OCI-LY3 (cell line): ENCODE measurements around the gene ANKS1B.

Experiments
- H2AFZ ChIP-seq: fragments of 200-600, 300-600 bp; shearing (Covaris generic); 2 replicates; pipeline ENCODE4 v1.6.0; 2014; ENCODE audit warnings: antibody characterized with exemption, low read depth, low read length
- H3K27ac ChIP-seq: fragments of 200-600, 300-600 bp; sonication (generic); 2 replicates; pipeline ENCODE4 v1.5.1; 2014; ENCODE audit warnings: mild to moderate bottlenecking, low read length, moderate library complexity, mixed read lengths
- H3K27me3 ChIP-seq: fragments of 200-600, 300-600 bp; sonication (generic); 2 replicates; pipeline ENCODE4 v1.6.1; 2014; ENCODE audit warnings: low read depth, low read length, mixed read lengths
- H3K36me3 ChIP-seq: fragments of 200-600, 300-600 bp; sonication (generic); replicated peaks from 2 replicates; pipeline ENCODE3; 2014; ENCODE audit warnings: low read depth, low read length, mixed read lengths
- H3K4me1 ChIP-seq: fragments of 300-600, 200-600 bp; sonication (generic); 2 replicates; pipeline ENCODE4 v1.6.1; 2014; ENCODE audit warnings: low read length, mixed read lengths
- H3K4me2 ChIP-seq: fragments of 200-600, 300-600 bp; sonication (generic); 2 replicates; pipeline ENCODE4 v1.6.1; 2014; ENCODE audit warnings: low read length, mixed read lengths
- H3K4me3 ChIP-seq: fragments of 300-600, 200-600 bp; sonication (generic); 2 replicates; pipeline ENCODE4 v1.5.1; 2014; ENCODE audit warnings: antibody characterized with exemption, mild to moderate bottlenecking, low read length, moderate library complexity
- H3K79me2 ChIP-seq: fragments of 300-600, 200-600 bp; shearing (Covaris generic); 2 replicates; pipeline ENCODE4 v1.6.1; 2014; ENCODE audit warnings: mild to moderate bottlenecking, low read length, mixed read lengths
- H3K9ac ChIP-seq: fragments of 300-600, 200-600 bp; shearing (Covaris generic); 2 replicates; pipeline ENCODE4 v1.6.0; 2014; ENCODE audit warnings: mild to moderate bottlenecking, low read length, moderate library complexity
- H3K9me3 ChIP-seq: fragments of 200-600, 300-600 bp; shearing (Covaris generic); 2 replicates; pipeline ENCODE4 v1.6.1; 2014; ENCODE audit warnings: low read length, mixed read lengths; ENCODE audit not compliant: insufficient read depth
- H4K20me1 ChIP-seq: fragments of 200-600, 300-600 bp; sonication (generic); 2 replicates; pipeline ENCODE4 v1.6.1; 2016; ENCODE audit warnings: low read length, mixed read lengths; ENCODE audit not compliant: insufficient read depth
- CTCF ChIP-seq: fragments of 200-600, 300-600 bp; sonication (generic); IDR thresholded peaks from 2 replicates; pipeline ENCODE4 v1.5.1; 2014; ENCODE audit warnings: antibody characterized with exemption, low read length, low read depth
- EZH2phosphoT487 ChIP-seq: fragments of 200-600 bp; shearing (Covaris generic); IDR thresholded peaks from 2 replicates; pipeline ENCODE4 v1.6.1; 2018; ENCODE audit warnings: antibody characterized with exemption, mixed run types, low read depth

The ANKS1B gene

GRCh38 chr12:99427104-99427503 is 557.6 kb downstream of the ANKS1B start:
- TF ChIP-seq EZH2phosphoT487 (no peak), CTCF (no peak)
- Histone ChIP-seq H3K4me2 (peak overlapping the region; percentile 45), H3K9ac (no peak overlapping the region), H3K36me3 (no peaks in the 10 kb centered on the region), H4K20me1 (no peaks in the 10 kb centered on the region), H3K4me3 (no peak overlapping the region), H2AFZ (peak overlapping the region; percentile 62), H3K9me3 (no peaks in the 10 kb centered on the region), H3K27ac (no peak overlapping the region), H3K27me3 (no peaks in the 10 kb centered on the region), H3K4me1 (peaks cover 37% of the 10 kb centered on the region), H3K79me2 (no peaks in the 10 kb centered on the region)

GRCh38 chr12:99418379-99418778 is 566.4 kb downstream of the ANKS1B start:
- Histone ChIP-seq H3K4me1 (peaks cover 23% of the 10 kb centered on the region), H3K27me3 (no peaks in the 10 kb centered on the region), H3K79me2 (no peaks in the 10 kb centered on the region), H2AFZ (no peak overlapping the region), H3K4me3 (no peak overlapping the region), H4K20me1 (no peaks in the 10 kb centered on the region), H3K4me2 (no peak overlapping the region), H3K27ac (no peak overlapping the region), H3K9ac (no peak overlapping the region), H3K9me3 (peaks cover 8% of the 10 kb centered on the region; the same call in 1 of the 2 replicates), H3K36me3 (peaks cover 4% of the 10 kb centered on the region)
- no peak for TF ChIP-seq EZH2phosphoT487
- TF ChIP-seq CTCF: no peak

GRCh38 chr12:99413751-99414150 is 571.0 kb downstream of the ANKS1B start:
- TF ChIP-seq EZH2phosphoT487 (no peak), CTCF (no peak)
- Histone ChIP-seq H3K27ac (no peak overlapping the region), H3K4me1 (no peaks in the 10 kb centered on the region)

GRCh38 chr12:99393763-99394162 is 591.0 kb downstream of the ANKS1B start:
- H3K79me2 ChIP-seq: no peaks in the 10 kb centered on the region
- H4K20me1 ChIP-seq: no peaks in the 10 kb centered on the region
- TF ChIP-seq EZH2phosphoT487: no peak
- TF ChIP-seq CTCF: no peak
- H3K4me1 ChIP-seq: peaks cover 68% of the 10 kb centered on the region
- peak overlapping the region; percentile 83 for H3K27ac ChIP-seq
- no peaks in the 10 kb centered on the region for H3K36me3 ChIP-seq
- no peak overlapping the region for H2AFZ ChIP-seq
- H3K9me3 ChIP-seq: no peaks in the 10 kb centered on the region
- peak overlapping the region; percentile 50 for H3K9ac ChIP-seq
- H3K27me3 ChIP-seq: no peaks in the 10 kb centered on the region
- H3K4me2 ChIP-seq: peak overlapping the region; percentile 70
- peak overlapping the region; percentile 27; the same call in 1 of the 2 replicates for H3K4me3 ChIP-seq

More at GRCh38 chr12:99413751-99414150, 571.0 kb downstream of the ANKS1B start:
- Histone ChIP-seq H4K20me1 (no peaks in the 10 kb centered on the region), H3K27me3 (no peaks in the 10 kb centered on the region), H3K9me3 (peaks cover 8% of the 10 kb centered on the region; the same call in 1 of the 2 replicates), H3K9ac (no peak overlapping the region), H3K79me2 (no peaks in the 10 kb centered on the region), H2AFZ (peak overlapping the region; percentile 47; the same call in 1 of the 2 replicates), H3K36me3 (peaks cover 4% of the 10 kb centered on the region), H3K4me3 (no peak overlapping the region), H3K4me2 (no peak overlapping the region)
